Sigmoid colon (tissue), 4 donors: ENCODE data around the gene BRSK1.

Experiments used
- EP300 ChIP-seq, 4 donors: sonication (generic); formaldehyde crosslinking; IDR thresholded peaks; one replicate each; pipeline ENCODE4 v1.6.1; 2017; ENCODE audit warnings: antibody characterized with exemption in 4 of 4
- POLR2AphosphoS5 ChIP-seq, 4 donors: sonication (generic); formaldehyde crosslinking; IDR thresholded peaks; one replicate each; pipeline ENCODE4 v1.6.1; 2017; ENCODE audit warnings: antibody characterized with exemption in 4 of 4
- TF ChIP-seq, protein P1 (sequence below), 4 experiments: fragments of 450-650 bp in 3 of 4; fragments of 200-600 bp in 1 of 4; IDR thresholded peaks; one replicate each; pipeline ENCODE4 v1.5.1; 2016 to 2019; ENCODE audit warnings: antibody characterized with exemption in 4 of 4, mild to moderate bottlenecking in 3 of 4, moderate library complexity in 2 of 4

DNA sequence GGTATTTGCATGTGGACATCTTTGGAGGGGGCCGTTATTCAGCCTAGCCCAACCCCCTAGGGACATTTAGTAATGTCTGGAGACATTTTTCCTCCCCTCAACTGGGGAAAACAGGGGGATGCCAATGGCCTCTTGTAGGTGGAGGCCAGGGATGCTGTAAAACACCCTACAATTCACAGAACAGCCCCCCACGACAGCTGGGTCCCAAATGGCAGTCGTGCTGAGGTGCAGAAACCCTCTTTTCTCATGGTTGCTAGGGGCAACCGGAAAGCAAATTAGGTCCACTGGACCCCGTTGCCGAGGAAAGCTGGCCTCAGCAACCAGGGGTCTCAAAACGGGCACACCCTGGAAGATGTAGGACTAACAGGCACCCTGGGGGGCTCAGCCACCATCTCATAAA lies 26.7 kb downstream of the BRSK1 start:
- TF ChIP-seq EP300 (IDR thresholded peaks at IDR 0.05): no peak
- TF ChIP-seq, protein P1, sequence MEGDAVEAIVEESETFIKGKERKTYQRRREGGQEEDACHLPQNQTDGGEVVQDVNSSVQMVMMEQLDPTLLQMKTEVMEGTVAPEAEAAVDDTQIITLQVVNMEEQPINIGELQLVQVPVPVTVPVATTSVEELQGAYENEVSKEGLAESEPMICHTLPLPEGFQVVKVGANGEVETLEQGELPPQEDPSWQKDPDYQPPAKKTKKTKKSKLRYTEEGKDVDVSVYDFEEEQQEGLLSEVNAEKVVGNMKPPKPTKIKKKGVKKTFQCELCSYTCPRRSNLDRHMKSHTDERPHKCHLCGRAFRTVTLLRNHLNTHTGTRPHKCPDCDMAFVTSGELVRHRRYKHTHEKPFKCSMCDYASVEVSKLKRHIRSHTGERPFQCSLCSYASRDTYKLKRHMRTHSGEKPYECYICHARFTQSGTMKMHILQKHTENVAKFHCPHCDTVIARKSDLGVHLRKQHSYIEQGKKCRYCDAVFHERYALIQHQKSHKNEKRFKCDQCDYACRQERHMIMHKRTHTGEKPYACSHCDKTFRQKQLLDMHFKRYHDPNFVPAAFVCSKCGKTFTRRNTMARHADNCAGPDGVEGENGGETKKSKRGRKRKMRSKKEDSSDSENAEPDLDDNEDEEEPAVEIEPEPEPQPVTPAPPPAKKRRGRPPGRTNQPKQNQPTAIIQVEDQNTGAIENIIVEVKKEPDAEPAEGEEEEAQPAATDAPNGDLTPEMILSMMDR (IDR thresholded peaks at IDR 0.05): no peak
- no peak for TF ChIP-seq POLR2AphosphoS5 (IDR thresholded peaks at IDR 0.05)
